ENCODE data around the gene FJX1.

Gene FJX1

DNA sequence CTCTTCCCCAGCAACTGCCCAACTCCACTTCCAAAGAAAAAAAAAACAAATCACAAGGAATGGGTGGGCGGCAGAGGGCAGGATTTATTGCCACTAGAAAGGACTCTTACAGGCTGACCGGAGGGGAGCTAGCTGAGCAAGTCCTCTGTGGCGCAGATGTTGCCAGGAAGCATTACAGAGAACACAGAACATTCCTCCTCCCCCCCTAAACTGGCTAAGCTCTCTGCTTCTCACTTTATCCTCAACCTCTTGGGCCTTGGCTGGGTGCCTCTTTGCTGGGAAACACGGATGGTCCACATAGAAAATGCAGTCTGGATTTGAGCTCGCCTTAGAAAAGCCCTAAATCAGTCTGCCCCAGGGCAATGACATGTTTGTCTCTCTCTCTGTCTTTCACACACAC is 12.6 kb upstream of the FJX1 start:
- no peak for DNase-seq (ENCODE audit: low read depth in 2 of 2, low spot score in 1 of 2)

DNA sequence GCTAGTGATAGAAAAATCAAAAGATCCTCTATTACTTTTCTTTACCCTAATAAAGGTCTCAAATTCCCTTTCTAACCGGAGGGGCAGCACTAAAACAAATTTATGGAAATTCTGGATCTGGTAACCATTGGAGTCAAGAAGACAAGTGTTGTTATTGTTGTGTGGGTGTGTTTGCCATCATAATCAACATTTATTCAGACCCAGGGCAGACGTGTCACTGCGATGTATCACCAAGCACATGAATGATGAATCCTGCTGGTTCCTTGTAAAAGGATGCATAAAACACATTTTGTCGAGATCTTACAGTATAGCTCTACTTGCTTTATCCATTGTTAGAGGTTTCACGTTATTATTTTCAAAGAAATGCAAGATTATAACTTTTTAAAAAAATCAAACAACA is 12.1 kb upstream of the FJX1 start:
- no peak for DNase-seq (ENCODE audit: low read depth in 2 of 2, low spot score in 1 of 2)

DNA sequence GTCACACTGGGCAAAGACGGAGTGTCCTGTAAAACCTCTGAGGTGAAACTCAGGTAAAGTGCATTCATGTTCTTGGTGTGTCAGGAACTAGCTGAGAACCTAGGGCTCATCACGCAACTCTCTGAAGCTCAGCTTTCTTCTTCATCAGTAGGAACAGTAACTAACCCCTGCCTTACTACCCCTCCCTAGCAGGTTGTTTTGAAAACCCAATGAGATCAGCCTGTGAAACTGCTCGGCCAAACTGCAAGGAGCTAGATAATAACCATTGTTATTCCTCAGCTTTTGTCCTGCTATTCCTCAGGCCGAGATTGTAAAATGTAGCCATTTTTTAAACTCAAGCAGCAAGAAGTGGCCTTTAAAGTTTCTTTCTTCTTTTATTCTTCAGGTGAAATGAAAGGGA is 9.8 kb upstream of the FJX1 start:
- no peak for DNase-seq (ENCODE audit: low read depth in 2 of 2, low spot score in 1 of 2)

GRCh38 chr11:35609656-35610055 is 8.6 kb upstream of the FJX1 start:
- no peak for DNase-seq (ENCODE audit: low read depth in 2 of 2, low spot score in 1 of 2)

DNA sequence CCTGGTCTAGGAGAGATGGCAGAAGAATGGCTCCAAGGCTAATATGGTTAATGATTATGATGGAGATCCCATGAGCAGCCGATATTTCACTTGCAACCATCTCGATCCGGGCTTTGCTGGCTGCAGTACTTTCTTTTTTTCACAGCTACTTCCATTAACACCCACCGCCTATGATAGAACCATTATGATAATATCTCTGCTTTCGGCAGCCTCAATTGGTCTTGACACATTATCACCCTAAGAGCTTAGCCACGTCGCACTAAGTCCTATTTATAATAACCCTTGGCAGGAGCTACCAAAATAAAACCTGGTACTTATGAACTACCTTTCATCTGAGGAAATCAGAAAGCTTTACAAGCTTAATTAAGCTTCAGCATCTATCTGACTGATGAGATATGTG is 7.6 kb upstream of the FJX1 start:
- no peak for DNase-seq (ENCODE audit: low read depth in 2 of 2, low spot score in 1 of 2)

GRCh38 chr11:35611741-35612140 is 6.5 kb upstream of the FJX1 start:
- DNase-seq (ENCODE audit: low read depth in 2 of 2, low spot score in 1 of 2) = no peak

DNA sequence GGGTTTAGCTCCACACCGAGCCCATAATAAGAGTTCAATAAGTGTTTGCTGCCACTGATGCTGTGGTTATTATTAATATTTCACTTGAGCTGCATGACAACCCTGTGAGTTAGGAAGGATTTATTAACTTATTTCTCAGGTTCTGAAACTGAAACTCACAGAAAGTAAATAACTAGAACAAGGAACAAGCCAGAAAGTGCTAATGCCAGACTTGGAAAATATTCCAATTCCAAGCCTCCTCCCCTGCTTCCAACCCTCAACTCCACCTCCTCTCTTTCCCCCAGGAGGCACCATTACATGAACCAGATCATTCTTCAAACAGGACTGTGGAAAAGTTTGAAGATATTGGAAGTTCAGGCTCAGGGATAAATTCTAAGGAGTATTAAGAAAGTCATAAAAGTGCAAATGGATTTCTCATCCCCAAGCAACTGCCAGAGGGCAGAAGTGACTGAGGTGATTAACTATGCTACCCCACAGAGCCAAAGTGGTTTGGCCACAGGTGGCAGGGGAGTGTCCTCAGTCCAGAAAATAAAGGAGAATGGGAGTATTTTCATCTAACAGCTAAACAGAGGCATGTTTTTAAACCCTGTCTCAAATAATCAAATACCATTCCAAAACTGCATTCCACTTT is 3.2 kb upstream of the FJX1 start:
- DNase-seq (ENCODE audit: low read depth in 2 of 2, low spot score in 1 of 2) = no peak

DNA sequence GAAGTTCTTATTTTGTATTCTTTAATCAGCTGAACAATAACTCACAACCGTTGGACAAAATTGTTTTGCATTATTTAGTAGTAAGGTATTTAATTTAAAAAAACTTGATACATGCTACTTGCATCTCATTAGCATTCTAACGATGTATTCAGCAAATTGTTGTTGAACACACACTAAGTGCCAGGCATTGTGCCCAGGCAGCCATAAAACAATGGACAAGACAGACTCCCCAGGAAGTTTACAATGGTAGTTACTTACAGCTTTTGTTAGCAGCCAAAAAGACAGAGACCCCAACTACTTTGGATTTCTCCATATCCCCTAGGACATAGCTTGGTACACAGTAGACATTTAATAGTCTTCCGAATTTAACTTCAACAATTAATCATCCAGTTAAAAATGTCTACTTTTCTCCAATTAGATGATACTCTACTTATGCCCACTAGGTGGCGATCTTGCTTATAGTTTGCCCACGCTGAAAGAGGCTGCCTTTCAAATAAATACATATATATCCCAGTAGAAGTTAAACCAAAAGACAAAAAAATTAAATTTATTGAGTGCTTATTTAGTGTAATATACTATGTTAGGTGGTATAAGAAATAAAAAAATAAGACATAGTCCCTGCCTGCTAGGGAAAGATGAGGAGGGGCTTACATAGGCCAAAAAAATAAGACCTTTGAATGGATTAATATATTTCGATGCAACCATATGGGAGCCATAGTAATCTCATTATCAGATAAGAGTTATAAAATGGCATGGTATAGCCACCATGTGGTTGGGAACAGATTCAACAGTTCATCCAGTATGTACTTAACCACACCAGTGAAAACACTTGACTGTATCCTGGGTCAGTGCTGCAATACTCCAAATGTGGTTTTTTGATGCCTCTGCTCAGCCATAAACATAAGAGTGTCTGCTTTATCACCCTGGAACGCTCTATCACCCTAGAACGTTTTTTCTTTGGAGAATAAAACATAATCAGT is 2.0 kb upstream of the FJX1 start:
- DNase-seq (ENCODE audit: low read depth in 2 of 2, low spot score in 1 of 2) = no peak

DNA sequence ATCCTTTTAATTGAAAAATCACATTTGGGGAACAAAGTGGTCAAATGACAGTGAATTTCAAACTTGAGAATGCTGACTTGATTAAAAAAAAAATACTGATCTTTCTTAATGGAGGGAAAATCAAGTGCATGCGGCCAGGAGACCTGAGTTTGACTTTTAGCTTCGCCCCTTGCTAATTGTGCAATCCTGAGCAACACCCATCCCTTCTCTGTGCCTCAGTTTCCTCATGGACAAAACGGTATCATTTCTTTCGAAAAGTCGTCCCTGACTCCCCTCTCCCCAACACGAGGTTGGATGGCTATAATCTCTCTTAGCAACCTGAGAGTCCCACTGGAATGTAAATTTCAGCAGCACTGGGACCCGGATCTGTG is 959 bp upstream of the FJX1 start:
- DNase-seq (ENCODE audit: low read depth in 2 of 2, low spot score in 1 of 2) = no peak

GRCh38 chr11:35618497-35619115 is 346 bp downstream of the FJX1 start:
- DNase-seq (ENCODE audit: low read depth in 2 of 2, low spot score in 1 of 2) = no peak

- no peak for DNase-seq (ENCODE audit: low read depth in 2 of 2, low spot score in 1 of 2)
Measured at GRCh38 chr11:35619116-35619854, 1.0 kb downstream of the FJX1 start.

DNA sequence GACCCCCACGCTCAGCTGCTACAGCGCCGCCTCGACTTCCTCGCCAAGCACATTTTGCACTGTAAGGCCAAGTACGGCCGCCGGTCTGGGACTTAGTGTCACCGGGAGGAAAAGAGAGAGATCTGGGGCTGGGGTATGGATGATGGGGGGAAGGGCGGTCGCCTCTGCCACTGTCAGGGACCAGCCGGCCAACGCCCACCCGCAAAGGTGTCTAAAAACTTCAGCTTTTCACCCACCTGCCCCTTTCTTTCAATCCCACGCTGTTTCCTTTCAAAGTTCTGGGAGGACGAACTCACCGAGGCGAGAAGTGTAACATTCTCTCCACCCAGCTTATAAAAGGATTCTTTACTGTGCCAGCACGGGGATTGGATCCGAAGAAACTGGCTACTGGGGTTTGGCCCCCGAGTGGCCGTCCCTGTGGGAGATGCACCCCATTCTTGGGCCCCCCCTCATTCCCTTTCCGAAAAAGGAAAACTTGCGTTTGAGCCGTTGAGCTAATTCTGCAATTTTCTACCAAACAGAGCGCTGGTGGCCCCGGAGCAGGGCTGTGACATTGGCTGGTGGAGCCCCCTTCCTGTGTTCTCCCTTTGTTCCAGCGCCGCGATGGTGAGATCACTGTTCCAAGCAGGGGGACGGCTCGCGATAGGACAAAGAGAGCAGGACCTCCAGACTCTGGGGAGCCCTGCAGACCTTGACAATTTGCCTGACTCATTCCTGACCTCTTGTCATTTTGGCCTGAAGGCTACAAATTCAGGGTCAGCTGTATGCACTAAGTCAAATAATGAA is 1.8 kb downstream of the FJX1 start:
- DNase-seq (ENCODE audit: low read depth in 2 of 2, low spot score in 1 of 2) = no peak

- DNase-seq (ENCODE audit: low read depth in 2 of 2, low spot score in 1 of 2) = no peak
Measured at GRCh38 chr11:35620795-35621194, 2.5 kb downstream of the FJX1 start.

DNA sequence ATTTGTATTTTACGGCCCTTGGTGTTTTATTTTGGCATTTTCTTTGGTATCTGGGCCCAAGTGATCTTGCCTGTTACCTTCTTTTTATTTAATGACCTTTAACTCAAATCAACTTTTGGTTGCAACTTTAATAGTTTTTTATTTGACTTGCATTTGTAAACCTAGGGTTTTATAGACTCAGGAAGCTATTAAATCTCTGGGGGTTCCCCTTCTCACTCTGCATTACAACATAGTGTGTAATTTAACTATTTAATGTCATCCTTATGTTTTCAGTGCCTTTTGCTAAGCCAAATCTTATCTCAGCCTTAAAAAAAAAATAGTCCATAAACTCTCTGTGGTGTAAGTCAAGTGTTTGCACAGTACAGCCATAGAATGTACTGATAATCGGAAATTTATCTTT is 3.4 kb downstream of the FJX1 start:
- no peak for DNase-seq (ENCODE audit: low read depth in 2 of 2, low spot score in 1 of 2)

DNA sequence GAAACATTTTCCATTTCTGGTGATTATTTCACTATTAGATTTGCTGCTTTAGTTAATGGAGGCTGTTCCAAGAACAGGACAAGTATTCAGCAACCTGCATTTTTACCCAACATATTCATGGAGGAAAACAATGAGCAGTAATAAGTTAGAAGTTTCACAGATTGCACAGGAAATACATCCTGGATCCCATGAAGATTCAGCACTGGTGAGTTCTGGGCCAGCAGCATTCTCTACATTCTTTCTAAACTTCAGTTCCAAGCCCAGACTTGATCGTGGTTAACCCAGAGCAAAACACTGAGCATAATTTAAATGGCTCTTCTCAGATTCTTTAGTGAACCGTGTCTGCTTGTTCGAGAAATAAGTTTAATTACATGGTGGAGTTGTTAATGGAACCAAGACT is 3.8 kb downstream of the FJX1 start:
- no peak for DNase-seq (ENCODE audit: low read depth in 2 of 2, low spot score in 1 of 2)

- no peak for DNase-seq (ENCODE audit: low read depth in 2 of 2, low spot score in 1 of 2)
Measured at GRCh38 chr11:35623621-35624168, 5.4 kb downstream of the FJX1 start.

GRCh38 chr11:35624316-35624715 is 6.1 kb downstream of the FJX1 start:
- no peak for DNase-seq (ENCODE audit: low read depth in 2 of 2, low spot score in 1 of 2)

GRCh38 chr11:35624781-35625180 is 6.5 kb downstream of the FJX1 start:
- no peak for DNase-seq (ENCODE audit: low read depth in 2 of 2, low spot score in 1 of 2)

DNA sequence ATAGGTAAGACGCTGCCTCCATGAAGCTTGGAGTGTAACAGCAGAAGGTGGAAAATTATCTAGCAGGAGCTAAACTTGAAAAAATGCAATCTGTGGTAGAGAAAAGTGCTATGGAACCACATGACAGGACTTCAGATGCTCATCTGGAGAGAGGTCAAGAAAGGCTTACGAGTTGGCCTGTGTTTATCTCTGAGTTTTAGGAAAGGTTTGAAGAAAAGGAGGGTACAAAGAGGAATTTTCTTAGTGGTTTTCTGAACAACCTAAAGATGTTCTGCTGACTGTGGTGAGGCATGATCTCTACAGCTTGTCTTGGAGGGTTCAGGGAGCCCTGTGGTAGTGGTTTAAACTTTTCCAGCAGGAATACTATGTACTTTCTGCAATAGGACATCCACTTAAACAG is 8.2 kb downstream of the FJX1 start:
- DNase-seq (ENCODE audit: low read depth in 2 of 2, low spot score in 1 of 2) = no peak

DNA sequence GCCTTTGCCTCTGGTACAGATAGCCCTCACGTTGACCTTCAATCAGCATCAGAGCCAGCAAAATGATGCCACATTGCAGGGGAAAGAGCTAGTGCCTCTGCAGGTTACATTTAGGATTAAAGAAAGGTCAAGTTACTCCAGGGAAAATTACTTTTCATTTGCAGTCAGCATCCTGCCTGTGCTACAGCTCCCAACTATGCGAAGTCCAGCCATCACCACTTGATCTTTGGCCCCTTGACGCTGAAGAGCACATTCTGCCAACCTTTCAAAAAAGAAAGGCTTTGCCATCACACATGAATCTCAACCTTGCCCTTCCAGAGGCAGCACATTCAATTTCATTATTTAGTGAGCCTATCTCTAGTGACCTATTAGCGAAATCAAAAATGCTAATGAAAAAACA is 11.3 kb downstream of the FJX1 start:
- no peak for DNase-seq (ENCODE audit: low read depth in 2 of 2, low spot score in 1 of 2)
